Central memory CD8-positive, alpha-beta T cell (primary cell): ENCODE measurements around the gene RPL19.
"Not testable (repeated sequence)": the region's sequence is repeated elsewhere in the genome, so short reads cannot be mapped to it uniquely, and the experiment has no call there.

Experiments used
- ATAC-seq: fragments of 150-1000 bp; cut with Tn5 transposase; replicated peaks from 2 replicates; pipeline ENCODE4 v1.10.0; 2022; ENCODE audit warnings: mild to moderate bottlenecking, moderate FRiP score, moderate number of reproducible peaks; ENCODE audit not compliant: poor library complexity, severe bottlenecking; ENCODE audit errors: extremely low read depth
- DNase-seq, 2 donors: peaks; one replicate each; pipeline ENCODE4 v3.0.0; 2021; ENCODE audit warnings: low spot score in 2 of 2
- H3K27ac Mint-ChIP-seq: one replicate; pipeline ENCODE4 v1.8.0; 2022; ENCODE audit warnings: low read depth, mild to moderate bottlenecking, moderate library complexity, mixed read lengths
- H3K27me3 Mint-ChIP-seq: one replicate; pipeline ENCODE4 v1.8.0; 2022; ENCODE audit warnings: mixed read lengths
- H3K36me3 Mint-ChIP-seq: one replicate; pipeline ENCODE4 v1.8.0; 2022; ENCODE audit warnings: mild to moderate bottlenecking, moderate library complexity, mixed read lengths; ENCODE audit not compliant: insufficient read depth
- H3K4me1 Mint-ChIP-seq: one replicate; pipeline ENCODE4 v1.8.0; 2022; ENCODE audit warnings: mixed read lengths
- H3K4me3 Mint-ChIP-seq: one replicate; pipeline ENCODE4 v1.8.0; 2022; ENCODE audit warnings: mild to moderate bottlenecking, moderate library complexity, mixed read lengths
- H3K9me3 Mint-ChIP-seq: one replicate; pipeline ENCODE4 v1.8.0; 2022; ENCODE audit warnings: mixed read lengths

Gene RPL19

GRCh38 chr17:39165841-39166349 lies 34.2 kb upstream of the RPL19 start, which contains the start of gene ARL5C:
Gene ARL5C, minus strand, starts transcription at chr17:39166161. Its CDS starts 401 bp downstream, at chr17:39165760.
- Mint-ChIP-seq H3K36me3 (peaks cover 2% of the 10 kb centered on the region), H3K4me3 (peak within 1 kb of the TSS; percentile 85), H3K4me1 (peaks cover 25% of the 10 kb centered on the region), H3K27me3 (no peaks in the 10 kb centered on the region), H3K9me3 (no peaks in the 10 kb centered on the region), H3K27ac (peak within 1 kb of the TSS; percentile 73)
- DNase-seq (no peak), ATAC-seq (no peak)

- DNase-seq, result no peak
- Mint-ChIP-seq H3K27ac (peak overlapping the region; percentile 20), H3K4me3 (peak overlapping the region; percentile 85), H3K4me1 (peaks cover 25% of the 10 kb centered on the region), H3K27me3 (no peaks in the 10 kb centered on the region), H3K36me3 (peaks cover 2% of the 10 kb centered on the region), H3K9me3 (no peaks in the 10 kb centered on the region)
- no peak for ATAC-seq
Measured at GRCh38 chr17:39166437-39167335, 33.4 kb upstream of the RPL19 start.

GRCh38 chr17:39167476-39167875 lies 32.6 kb upstream of the RPL19 start:
- Mint-ChIP-seq H3K36me3 (peaks cover 2% of the 10 kb centered on the region), H3K27ac (peak overlapping the region; percentile 20), H3K4me3 (peak overlapping the region; percentile 85), H3K27me3 (no peaks in the 10 kb centered on the region), H3K9me3 (no peaks in the 10 kb centered on the region), H3K4me1 (peaks cover 31% of the 10 kb centered on the region)
- ATAC-seq (no peak), DNase-seq (no peak)

GRCh38 chr17:39168503-39168902 lies 31.6 kb upstream of the RPL19 start:
- not testable (repeated sequence) for H3K27ac Mint-ChIP-seq, H3K4me3 Mint-ChIP-seq, H3K27me3 Mint-ChIP-seq, H3K9me3 Mint-ChIP-seq, H3K36me3 Mint-ChIP-seq, ATAC-seq, DNase-seq
- peaks cover 31% of the 10 kb centered on the region for H3K4me1 Mint-ChIP-seq

GRCh38 chr17:39169101-39169500 lies 31.0 kb upstream of the RPL19 start:
- Mint-ChIP-seq H3K4me3 (no peak overlapping the region), H3K27me3 (no peaks in the 10 kb centered on the region), H3K4me1 (peaks cover 31% of the 10 kb centered on the region), H3K36me3 (peaks cover 2% of the 10 kb centered on the region), H3K9me3 (no peaks in the 10 kb centered on the region), H3K27ac (no peak overlapping the region)
- ATAC-seq (no peak), DNase-seq (no peak)

GRCh38 chr17:39169518-39169917 lies 30.6 kb upstream of the RPL19 start:
- Mint-ChIP-seq H3K36me3 (peaks cover 1% of the 10 kb centered on the region), H3K4me3 (no peak overlapping the region), H3K27me3 (no peaks in the 10 kb centered on the region), H3K4me1 (peaks cover 29% of the 10 kb centered on the region), H3K27ac (no peak overlapping the region), H3K9me3 (no peaks in the 10 kb centered on the region)
- DNase-seq (no peak), ATAC-seq (no peak)

- H3K27ac Mint-ChIP-seq, result no peak overlapping the region
- no peaks in the 10 kb centered on the region for H3K27me3 Mint-ChIP-seq
- H3K36me3 Mint-ChIP-seq, result no peaks in the 10 kb centered on the region
- H3K4me1 Mint-ChIP-seq, result peaks cover 29% of the 10 kb centered on the region
- ATAC-seq (no peak), DNase-seq (no peak)
- H3K9me3 Mint-ChIP-seq, result no peaks in the 10 kb centered on the region
- no peak overlapping the region for H3K4me3 Mint-ChIP-seq
Measured at GRCh38 chr17:39170109-39170508, 30.0 kb upstream of the RPL19 start.

GRCh38 chr17:39170558-39170957 lies 29.5 kb upstream of the RPL19 start:
- DNase-seq, result no peak
- ATAC-seq, result no peak
- Mint-ChIP-seq H3K9me3 (no peaks in the 10 kb centered on the region), H3K4me1 (peaks cover 28% of the 10 kb centered on the region), H3K36me3 (no peaks in the 10 kb centered on the region), H3K4me3 (no peak overlapping the region), H3K27me3 (no peaks in the 10 kb centered on the region), H3K27ac (no peak overlapping the region)

- peaks cover 5% of the 10 kb centered on the region for H3K36me3 Mint-ChIP-seq
- DNase-seq (no peak), ATAC-seq (no peak)
- H3K4me1 Mint-ChIP-seq, result peaks cover 23% of the 10 kb centered on the region
- no peak overlapping the region for H3K4me3 Mint-ChIP-seq
- H3K27ac Mint-ChIP-seq, result no peak overlapping the region
- H3K9me3 Mint-ChIP-seq, result no peaks in the 10 kb centered on the region
- H3K27me3 Mint-ChIP-seq, result no peaks in the 10 kb centered on the region
Measured at GRCh38 chr17:39171933-39172332, 28.1 kb upstream of the RPL19 start.

- DNase-seq, result no peak
- no peak for ATAC-seq
- Mint-ChIP-seq H3K9me3 (no peaks in the 10 kb centered on the region), H3K27me3 (no peaks in the 10 kb centered on the region), H3K27ac (peak overlapping the region; percentile 41), H3K36me3 (peaks cover 8% of the 10 kb centered on the region), H3K4me3 (no peak overlapping the region), H3K4me1 (peaks cover 13% of the 10 kb centered on the region)
Measured at GRCh38 chr17:39173080-39173479, 27.0 kb upstream of the RPL19 start.

- Mint-ChIP-seq H3K4me1 (peaks cover 13% of the 10 kb centered on the region), H3K27me3 (no peaks in the 10 kb centered on the region), H3K9me3 (no peaks in the 10 kb centered on the region), H3K36me3 (peaks cover 8% of the 10 kb centered on the region), H3K27ac (no peak overlapping the region), H3K4me3 (no peak overlapping the region)
- DNase-seq (no peak), ATAC-seq (no peak)
Measured at GRCh38 chr17:39173526-39174274, 26.4 kb upstream of the RPL19 start.

- Mint-ChIP-seq H3K4me1 (peaks cover 13% of the 10 kb centered on the region), H3K36me3 (peaks cover 12% of the 10 kb centered on the region), H3K27me3 (no peaks in the 10 kb centered on the region), H3K9me3 (no peaks in the 10 kb centered on the region), H3K27ac (no peak overlapping the region), H3K4me3 (no peak overlapping the region)
- DNase-seq (peak; percentile 61 to 71), ATAC-seq (peak; percentile 77)
Measured at GRCh38 chr17:39174920-39175694, 25.0 kb upstream of the RPL19 start.
